SIG-M5 treated with dmso at 0.1 percent for 504 hours (cell line): Measurements from ENCODE around the gene C19orf44.

ENCODE experiments used
- DNase-seq: peaks from one replicate; lab custom pipeline; 2025; ENCODE audit not compliant: unreplicated experiment; lab: John Stamatoyannopoulos, UW

Gene C19orf44

GRCh38 chr19:16516381-16516780 is 20.2 kb downstream of the C19orf44 start:
- DNase-seq, result no peak

- no peak for DNase-seq
Measured at GRCh38 chr19:16516923-16517610, 20.9 kb downstream of the C19orf44 start.

GRCh38 chr19:16518061-16518460 is 21.9 kb downstream of the C19orf44 start:
- no peak for DNase-seq

- no peak for DNase-seq
Measured at GRCh38 chr19:16518483-16519229, 22.5 kb downstream of the C19orf44 start.

DNA sequence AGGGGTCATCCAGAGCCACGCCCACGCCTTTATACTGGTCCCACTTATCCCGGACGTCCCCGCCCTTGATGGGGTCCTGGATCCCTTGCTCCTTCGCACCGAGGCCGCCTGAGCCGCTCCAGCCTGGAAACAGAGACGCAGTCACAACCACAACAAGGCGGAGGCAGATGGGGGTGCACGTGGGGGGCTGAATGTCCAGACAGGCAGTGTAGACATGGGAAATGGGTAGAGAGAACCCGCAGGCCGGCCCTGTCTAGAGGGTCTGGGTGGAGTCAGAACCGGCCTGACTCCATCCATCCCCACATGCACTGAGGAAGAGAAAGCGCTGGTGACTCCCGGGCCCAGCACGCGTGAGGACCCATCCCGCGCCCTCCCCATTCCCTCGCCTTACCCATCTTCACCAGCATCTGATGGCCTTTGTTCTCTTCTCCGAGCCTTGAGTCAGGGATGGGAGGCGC is 23.1 kb downstream of the C19orf44 start:
- DNase-seq, result no peak

GRCh38 chr19:16520074-16520973 is 24.1 kb downstream of the C19orf44 start:
- DNase-seq, result no peak

- DNase-seq, result no peak
Measured at GRCh38 chr19:16520986-16521624, 24.9 kb downstream of the C19orf44 start.

DNA sequence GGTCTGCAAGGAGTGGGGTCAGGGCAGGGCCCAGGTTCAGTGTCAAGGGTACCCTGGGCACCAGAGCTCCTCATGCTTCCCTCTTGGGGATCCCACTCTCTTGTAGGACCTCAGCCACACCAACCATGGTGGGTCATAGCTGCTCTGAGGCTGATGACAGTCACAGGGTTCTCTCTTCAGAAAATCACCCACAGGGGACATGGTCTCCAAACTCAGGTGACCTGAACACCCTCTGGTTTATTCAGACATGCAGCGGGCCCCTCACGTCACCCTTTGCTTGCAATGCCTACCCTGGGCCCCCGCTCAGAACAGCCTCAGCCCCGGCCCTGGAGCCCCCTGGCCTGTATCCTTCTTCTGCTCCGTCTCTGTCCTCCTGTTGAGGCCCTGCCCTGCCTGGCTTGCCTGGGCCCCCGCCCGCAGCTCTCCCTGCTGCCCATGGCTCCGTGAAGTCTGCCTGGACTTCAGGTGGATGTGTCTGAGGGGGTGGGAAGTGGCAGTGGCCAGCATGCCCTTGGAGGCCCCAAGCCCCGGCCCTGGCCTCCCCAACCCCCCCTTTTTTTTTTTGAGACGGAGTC is 25.6 kb downstream of the C19orf44 start:
- DNase-seq, result no peak

DNA sequence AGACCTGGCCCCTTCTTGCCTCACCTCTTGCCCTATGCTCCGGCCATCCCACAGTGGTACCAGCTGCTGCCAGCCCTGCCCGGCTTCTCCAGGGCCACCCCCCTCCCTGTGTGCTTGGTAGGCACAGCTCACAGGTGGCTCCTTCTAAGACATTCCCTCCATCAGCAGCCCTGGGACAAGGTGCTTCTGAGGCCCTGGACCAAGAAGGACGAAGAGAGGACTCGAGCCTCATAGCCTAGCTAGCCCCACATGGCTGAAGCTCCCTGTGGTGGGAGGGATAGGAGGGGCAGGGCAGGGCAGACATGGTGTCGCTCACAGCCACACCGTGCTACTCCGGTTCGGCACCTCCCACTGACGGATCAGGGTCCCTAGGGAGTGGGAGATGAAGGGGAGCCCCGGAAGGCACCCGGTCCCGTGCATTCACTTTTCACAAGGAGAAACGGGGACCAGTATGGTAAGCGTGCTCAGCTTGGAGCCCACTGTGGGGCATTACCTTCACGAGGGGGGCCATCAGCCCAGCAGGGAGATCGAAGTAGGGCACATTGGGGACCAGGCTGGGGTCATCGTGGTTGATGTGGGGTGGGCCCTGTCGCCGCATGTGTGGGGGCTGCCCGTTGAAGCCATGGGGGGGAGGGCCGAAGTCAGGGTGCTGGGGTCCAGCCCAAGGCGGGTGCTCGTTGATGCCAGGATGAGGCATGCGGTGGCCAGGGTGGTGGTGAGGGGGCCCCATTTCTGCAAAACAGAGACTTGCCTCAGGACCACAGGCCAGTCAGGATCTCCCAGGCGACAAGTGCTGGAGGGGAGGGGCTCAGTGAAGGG is 26.6 kb downstream of the C19orf44 start:
- no peak for DNase-seq

- DNase-seq, result no peak
Measured at GRCh38 chr19:16524991-16525734, 29.0 kb downstream of the C19orf44 start.

GRCh38 chr19:16525751-16526481 is 29.7 kb downstream of the C19orf44 start:
- DNase-seq, result no peak

GRCh38 chr19:16527334-16527935 is 31.2 kb downstream of the C19orf44 start:
- no peak for DNase-seq

- DNase-seq, result peak; percentile 37
Measured at GRCh38 chr19:16527971-16528521, 31.9 kb downstream of the C19orf44 start.

DNA sequence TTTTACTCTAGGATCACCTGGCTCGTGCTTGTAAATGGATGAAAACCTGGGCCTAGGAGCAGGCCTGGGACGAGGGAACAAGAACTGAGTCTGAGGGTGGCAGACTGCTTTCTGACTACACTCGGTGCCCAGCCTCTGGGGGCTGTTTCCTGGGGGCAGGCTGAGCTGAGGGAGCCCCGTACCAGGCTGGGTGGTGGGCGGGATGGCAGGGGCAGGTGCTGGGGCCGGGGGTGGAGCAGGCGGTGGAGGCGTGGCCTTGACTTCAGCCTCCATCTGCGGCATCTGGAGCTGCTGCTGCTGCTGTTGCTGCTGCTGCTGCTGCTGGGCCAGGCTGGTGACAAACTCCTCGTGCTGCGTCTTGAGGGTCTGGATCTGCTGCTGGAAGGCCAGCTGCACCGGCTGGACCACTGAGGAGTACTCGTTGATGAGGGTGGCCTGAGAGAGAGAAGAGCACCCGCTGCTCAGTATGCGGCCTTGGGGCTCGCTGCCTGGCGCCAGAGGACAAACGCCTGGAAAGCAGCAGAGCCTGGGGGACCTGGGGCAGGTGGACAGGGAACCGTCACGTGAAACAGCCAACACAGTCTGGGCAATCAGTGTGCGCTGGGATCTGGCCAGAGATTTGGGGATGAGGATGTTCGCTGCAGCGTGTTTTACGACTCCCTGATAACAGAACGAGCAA is 33.4 kb downstream of the C19orf44 start:
- no peak for DNase-seq

DNA sequence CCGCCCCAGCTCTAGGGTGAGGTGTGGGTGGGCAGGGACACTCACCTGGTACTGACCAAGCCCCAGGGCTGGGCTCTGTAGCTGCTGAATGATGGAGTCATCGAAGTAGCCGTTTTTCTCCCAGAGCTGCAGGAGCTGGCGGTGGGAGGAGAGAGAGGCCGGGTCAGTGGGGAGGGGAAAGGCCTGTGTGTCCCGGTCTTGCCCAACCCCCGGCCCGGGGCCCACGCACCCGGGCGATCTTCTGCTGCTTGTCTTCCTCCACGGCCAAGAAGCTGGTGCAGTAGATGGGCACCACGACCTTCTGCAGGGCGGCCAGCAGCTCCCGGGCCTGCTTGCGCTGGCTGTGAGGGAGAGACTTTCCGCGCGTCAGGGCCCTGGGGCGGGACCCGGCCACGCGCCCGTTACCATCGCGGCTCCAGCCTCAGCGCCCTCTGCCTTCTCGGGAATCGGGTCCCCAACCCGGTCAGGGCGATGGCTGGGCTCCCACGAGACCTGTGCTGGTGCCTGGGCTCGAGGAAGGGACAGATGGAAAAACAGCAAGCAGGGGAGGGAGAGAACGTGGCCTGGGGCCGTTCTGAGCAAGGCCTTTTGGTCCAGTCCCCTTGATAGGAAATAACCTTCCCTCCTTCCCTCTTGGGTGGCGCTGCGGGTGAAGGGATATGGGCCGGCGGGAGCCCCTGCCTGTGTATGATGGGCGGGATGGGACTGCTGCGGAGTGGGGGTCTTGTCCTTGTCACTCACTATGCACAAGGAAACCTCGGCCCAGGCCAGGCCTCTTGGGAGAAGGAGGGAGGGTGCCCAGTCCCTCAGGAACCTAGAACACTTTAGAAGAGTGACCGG is 34.6 kb downstream of the C19orf44 start:
- no peak for DNase-seq

DNA sequence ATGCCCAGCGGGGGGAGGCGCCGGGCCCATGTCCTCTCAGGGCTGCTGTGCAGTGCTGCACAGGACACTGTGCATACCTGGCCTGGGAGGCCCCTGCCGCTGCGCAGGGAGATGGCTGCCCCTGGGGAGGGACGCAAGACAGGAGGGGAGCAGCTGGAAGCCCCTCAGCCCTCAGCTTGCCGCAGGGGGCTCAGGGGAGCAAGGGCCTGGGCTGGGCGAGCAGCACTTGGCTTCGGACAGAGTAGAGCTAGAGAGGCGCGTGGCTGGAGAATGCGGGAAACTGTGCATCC is 35.1 kb downstream of the C19orf44 start:
- no peak for DNase-seq
